Measurements from ENCODE around the gene QPCTL.

The QPCTL gene

GRCh38 chr19:45657520-45658167 lies 34.8 kb upstream of the QPCTL start:
- TF ChIP-seq FOXP2 (optimal IDR thresholded peaks at IDR 0.05; ENCODE audit: borderline replicate concordance, extremely low read depth, extremely low read length, insufficient read depth), result no peak
- no peak for TF ChIP-seq REST (IDR thresholded peaks at IDR 0.05; ENCODE audit: insufficient read depth in 1 of 2, low read depth in 2 of 2, low read length in 2 of 2)
- TF ChIP-seq POLR2AphosphoS5 (IDR thresholded peaks at IDR 0.05; ENCODE audit: low read depth, low read length), result no peak
- TF ChIP-seq SIN3A (IDR thresholded peaks at IDR 0.05; ENCODE audit: borderline replicate concordance, insufficient read depth, low read length), result no peak
- TF ChIP-seq TAF1 (IDR thresholded peaks at IDR 0.05; ENCODE audit: borderline replicate concordance, insufficient read depth, low read length), result no peak

DNA sequence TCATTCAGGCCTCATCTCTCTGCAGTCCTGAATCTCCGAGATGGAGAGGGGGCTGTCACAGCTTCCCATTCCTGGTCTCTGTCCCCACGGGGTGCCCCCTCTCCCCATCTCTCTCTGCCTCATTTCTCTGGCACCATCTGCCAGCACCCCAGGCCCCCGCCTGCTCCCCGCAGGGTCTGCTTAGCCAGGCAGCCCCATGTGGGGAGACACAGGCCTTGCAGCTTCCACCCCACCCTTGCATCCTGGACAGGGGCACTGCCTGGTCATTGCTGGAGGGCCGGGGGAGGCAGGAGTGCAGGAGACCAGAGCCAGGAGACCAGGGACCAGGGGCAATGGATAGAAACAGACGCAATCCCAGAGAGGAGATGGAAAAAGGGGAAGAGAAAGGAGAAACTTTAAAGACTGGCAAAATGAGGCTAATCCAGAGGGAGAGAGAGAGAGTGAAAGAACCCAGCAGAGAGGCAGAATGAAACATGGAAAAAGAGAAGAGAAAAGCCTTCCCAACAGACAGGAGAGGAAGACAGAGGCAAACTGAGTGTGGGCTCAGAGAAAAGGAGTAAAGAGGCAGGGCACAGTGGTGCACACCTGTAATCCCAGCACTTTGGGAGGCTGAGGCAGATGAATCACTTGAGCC lies 33.3 kb upstream of the QPCTL start:
- TF ChIP-seq POLR2AphosphoS5 (IDR thresholded peaks at IDR 0.05; ENCODE audit: low read depth, low read length) (no peak), TAF1 (IDR thresholded peaks at IDR 0.05; ENCODE audit: borderline replicate concordance, insufficient read depth, low read length) (no peak), REST (IDR thresholded peaks at IDR 0.05; ENCODE audit: insufficient read depth in 1 of 2, low read depth in 2 of 2, low read length in 2 of 2) (no peak), FOXP2 (optimal IDR thresholded peaks at IDR 0.05; ENCODE audit: borderline replicate concordance, extremely low read depth, extremely low read length, insufficient read depth) (no peak), SIN3A (IDR thresholded peaks at IDR 0.05; ENCODE audit: borderline replicate concordance, insufficient read depth, low read length) (no peak)

- TF ChIP-seq SIN3A (IDR thresholded peaks at IDR 0.05; ENCODE audit: borderline replicate concordance, insufficient read depth, low read length) (no peak), FOXP2 (optimal IDR thresholded peaks at IDR 0.05; ENCODE audit: borderline replicate concordance, extremely low read depth, extremely low read length, insufficient read depth) (no peak), TAF1 (IDR thresholded peaks at IDR 0.05; ENCODE audit: borderline replicate concordance, insufficient read depth, low read length) (no peak), REST (IDR thresholded peaks at IDR 0.05; ENCODE audit: insufficient read depth in 1 of 2, low read depth in 2 of 2, low read length in 2 of 2) (no peak), POLR2AphosphoS5 (IDR thresholded peaks at IDR 0.05; ENCODE audit: low read depth, low read length) (no peak)
Measured at GRCh38 chr19:45660636-45661035, 31.8 kb upstream of the QPCTL start.

DNA sequence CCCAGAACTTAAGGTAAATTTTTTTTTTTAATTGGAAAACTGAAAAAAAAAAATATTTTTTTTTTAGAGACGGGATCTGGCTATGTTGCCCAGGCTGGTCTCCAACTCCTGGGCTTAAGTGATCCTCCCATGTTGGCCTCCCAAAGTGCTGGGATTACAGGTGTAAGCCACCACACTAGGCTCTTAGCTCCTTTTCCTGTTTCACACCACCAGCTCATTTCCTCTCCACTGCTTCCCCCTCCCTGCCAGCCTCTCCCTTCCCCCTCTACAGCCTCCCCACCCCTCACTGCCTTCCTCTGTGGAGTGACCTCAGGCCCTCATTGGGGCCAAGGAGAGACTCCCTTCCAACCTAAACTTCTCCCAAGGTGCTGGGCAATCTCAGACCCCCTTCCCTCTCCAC lies 28.7 kb upstream of the QPCTL start:
- TF ChIP-seq TAF1 (IDR thresholded peaks at IDR 0.05; ENCODE audit: borderline replicate concordance, insufficient read depth, low read length) (no peak), POLR2AphosphoS5 (IDR thresholded peaks at IDR 0.05; ENCODE audit: low read depth, low read length) (no peak), SIN3A (IDR thresholded peaks at IDR 0.05; ENCODE audit: borderline replicate concordance, insufficient read depth, low read length) (no peak), REST (IDR thresholded peaks at IDR 0.05; ENCODE audit: insufficient read depth in 1 of 2, low read depth in 2 of 2, low read length in 2 of 2) (no peak), FOXP2 (optimal IDR thresholded peaks at IDR 0.05; ENCODE audit: borderline replicate concordance, extremely low read depth, extremely low read length, insufficient read depth) (no peak)

Data from PFSK-1 (cell line).